DMS53 treated with DMSO at 0.1 percent for 48 hours (cell line): ENCODE results near the gene XPR1.

Experiments
- DNase-seq: peaks from one replicate; lab custom pipeline; 2025; ENCODE audit not compliant: unreplicated experiment; lab: John Stamatoyannopoulos, UW

The XPR1 gene

DNA sequence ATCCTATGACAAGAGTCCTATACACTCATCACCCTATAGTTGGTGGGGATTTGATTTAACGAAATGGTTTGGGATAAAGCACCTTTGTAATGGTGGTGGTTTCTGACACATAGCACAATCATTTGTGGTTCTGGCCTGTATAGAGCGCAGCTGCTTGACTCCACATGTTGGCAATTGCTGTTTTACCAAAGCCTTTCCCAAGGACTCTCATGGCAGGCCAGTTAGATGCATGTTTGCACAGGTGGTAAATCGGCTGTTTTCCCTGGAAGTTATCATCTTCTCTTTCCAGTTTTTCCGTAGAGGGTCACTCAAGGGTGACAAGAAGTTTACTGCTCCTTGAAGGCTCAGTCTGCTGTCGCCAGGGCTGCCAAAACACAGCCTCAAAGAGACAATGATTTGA lies 17.1 kb upstream of the XPR1 start:
- no peak for DNase-seq

- DNase-seq, result no peak
Observed at GRCh38 chr1:180615493-180616290, 16.1 kb upstream of the XPR1 start.

DNA sequence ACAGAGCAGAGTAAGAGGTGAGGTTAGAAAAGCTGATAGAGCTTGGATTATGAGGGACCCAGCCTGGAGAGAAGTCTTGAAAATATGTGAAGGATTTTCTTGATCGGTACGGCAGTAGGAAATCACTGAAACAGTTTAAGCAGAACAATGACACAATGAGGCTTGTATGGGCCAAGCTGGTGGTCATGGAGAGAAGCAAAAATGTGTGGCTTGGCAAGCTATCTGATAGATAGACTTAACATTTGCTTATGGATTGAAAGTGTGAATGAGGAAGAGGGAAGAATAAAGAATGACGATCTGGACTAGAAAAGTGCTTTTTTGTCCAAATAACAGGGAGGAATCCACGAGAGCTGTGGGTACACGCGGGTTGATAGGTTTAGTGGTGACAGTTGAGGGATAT lies 15.4 kb upstream of the XPR1 start:
- DNase-seq, result no peak

GRCh38 chr1:180617774-180618395 lies 13.9 kb upstream of the XPR1 start:
- DNase-seq, result no peak

DNA sequence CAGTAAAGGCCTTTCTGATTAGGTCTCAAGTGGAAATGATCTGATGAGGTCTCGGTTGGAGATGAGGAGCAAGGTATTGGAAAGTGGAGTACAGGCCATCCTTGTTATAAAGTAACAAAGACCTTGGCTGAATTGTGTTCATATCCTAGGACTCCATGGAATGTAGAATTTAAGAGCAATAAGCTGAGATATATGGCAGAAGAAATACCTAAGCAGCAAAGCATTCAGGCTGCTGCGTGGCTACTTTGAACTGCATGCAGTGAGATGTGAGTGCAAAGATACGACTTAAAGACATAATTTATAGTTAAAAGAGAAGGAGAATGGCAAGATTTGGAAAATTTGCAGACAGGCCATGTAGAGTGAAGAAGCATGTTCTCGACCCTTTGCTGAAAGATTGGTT lies 11.2 kb upstream of the XPR1 start:
- no peak for DNase-seq

DNA sequence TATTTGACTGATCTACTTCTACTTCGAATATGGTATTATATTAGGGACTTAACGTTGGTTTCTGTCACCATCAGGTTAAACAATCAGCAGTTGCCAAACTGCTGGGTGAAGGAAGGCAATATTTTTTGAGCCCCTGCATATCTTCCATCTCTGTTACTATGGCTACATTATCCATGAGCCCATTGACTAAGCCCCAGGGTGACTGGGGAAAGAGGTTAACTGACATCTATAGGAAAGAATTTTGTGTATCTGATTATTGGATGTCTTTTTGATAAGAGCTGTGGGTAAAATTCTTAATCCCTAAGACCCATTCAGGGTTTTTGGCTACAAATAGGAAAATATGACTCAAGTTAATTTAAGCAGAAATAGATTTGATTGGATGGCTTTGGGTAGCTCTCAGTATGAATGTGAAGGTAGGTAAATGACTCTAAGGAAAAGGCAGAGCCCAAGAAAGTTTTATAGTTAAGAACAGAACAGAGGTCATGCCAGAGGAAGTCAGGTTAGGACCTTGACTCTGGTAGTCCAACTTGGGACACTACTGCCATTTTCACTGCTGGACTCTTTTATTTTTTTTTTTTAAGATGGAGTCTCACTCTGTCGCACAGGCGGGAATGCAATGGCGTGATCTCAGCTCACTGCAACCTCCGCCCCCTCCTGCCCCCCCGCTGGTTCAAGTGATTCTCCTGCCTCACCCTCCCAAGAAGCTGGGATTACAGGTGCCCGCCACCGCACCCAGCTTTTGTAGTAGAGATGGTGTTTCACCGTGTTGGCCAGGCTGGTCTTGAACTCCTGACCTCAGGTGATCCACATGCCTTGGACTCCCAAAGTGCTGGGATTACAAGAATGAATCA lies 8.9 kb upstream of the XPR1 start:
- no peak for DNase-seq

DNA sequence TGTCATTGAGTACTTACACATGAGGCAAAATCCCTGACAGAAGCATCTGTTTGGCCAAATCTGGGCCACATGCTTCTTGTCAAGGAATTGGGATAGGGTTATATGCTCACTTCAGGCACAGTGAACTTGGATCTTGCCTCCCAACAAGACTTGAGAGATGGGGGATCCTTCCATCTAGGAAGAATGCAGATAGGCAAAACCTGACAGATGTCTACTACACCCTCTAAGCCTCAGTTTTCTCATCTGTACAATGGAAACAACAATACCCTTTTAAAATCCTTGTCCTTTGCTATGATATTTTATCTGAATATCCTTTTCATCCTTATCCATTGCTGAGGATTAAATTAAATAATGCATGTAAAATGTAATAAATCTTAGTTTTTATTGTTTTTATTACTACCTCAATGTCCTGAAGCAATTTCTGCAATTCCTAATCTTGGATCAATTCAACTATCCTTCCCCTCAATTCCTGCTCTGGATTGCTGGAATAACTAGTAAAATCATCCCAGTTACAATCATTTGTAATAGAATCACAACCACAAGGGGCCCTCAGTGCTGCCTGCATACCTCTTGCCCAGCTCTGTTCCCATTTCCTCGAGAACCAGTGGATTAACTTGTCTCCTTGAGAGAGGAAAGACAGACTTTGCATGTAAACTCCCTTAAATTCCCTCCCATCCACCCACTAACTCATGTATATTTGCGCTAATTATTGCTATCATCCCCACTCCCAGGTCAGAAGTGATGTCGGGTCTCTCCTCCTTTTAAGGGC lies 8.1 kb upstream of the XPR1 start:
- DNase-seq, result no peak

- no peak for DNase-seq
Observed at GRCh38 chr1:180626711-180627110, 5.1 kb upstream of the XPR1 start.

DNA sequence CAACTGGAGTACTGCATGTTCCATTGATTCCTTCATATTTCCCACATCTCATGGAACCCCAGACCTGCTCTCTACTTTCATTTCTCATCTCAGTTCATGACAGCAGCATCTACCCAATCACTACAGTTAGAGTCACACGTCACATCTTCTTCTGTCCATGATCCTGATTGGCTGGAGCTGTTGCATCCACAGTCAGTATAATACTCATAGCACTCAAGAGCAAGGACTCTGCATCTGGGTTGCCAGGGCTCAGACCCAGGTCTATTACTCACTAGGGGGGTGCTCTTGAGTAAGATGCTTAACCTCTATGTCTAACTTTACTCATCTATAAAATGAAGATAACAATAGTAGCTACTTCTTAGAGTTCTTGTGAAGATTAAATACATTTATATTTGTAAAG lies 4.4 kb upstream of the XPR1 start:
- DNase-seq, result no peak

DNA sequence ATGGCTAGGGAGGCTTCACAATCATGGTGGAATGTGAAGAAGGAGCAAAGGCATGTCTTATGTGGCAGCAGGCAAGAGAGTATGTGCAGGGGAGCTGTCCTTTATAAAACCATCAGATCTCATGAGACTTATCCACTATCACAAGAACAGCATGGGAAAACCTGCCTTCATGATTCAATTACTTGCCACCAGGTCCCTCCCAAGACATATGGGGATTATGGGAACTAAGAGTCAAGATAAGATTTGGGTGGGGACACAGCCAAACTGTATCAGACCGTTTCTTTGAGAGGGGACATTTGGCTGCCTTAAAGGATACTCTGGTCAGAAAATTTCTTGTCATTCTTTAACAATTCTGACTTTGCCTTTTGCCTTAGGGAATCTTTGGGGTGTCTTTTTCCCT lies 3.2 kb upstream of the XPR1 start:
- no peak for DNase-seq

GRCh38 chr1:180630408-180631193 lies 1.2 kb upstream of the XPR1 start:
- no peak for DNase-seq

DNA sequence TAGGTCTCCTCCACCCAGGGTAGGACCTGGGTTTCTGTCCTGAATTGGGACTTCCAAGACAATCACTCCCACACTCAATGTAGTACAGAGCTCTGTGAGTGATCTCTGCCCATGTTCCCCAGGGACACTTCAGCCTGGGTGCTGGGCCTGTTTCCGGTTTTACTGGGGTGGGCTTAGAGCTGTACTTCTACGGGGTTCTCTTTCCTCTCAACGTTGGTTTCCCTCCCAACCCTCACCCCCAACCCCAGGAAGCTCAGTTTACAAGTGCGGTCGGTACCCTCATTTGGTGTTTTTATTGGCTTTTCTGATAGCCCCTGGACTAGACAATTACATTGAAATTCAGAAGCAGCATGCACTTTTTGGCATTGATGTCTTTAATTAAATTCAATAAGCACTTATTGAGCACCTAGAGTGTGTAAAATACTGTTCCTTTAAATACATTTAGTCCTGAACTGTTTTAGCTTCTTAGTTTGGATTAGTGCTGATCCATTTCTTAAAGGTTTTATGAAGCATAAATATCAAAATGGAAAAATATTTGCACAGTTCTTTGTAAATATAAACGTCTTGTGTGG lies 542 bp upstream of the XPR1 start:
- DNase-seq, result no peak

DNA sequence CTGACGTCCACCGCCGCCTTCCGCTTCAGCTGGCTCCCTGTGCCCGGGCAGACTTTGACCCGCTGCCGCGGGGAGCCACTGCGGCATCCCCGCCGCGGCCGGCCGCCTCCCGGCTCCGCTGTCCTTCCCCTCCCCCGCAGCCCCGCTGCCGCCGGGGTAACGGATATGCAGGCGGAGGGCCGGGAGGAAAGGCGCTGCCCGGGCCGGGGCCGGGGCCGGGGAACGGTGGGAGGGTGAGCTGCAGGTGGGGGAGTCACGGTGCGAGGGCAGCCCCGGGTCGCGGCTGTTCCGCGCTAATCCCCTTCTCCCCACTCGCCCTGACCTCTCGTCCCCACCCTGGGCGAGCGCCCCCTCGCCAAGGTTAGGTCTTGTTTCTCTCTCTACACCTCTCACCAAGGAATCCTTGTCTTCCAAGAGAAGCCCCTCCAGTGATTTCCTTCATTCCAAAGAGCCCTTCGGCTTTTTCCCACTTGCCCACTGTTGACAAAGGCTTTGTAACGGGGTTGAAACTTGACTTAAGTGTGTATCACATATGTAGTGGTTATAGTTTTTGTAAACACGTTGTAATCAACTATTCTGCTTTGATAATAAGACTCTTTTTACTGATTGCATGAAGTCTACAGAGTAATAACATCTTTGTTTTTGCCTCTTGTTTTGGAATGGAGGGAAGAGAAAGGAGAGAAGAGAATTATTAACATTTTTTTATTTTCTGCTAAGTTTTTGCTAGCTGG lies 669 bp downstream of the XPR1 start:
- peak; percentile 33 for DNase-seq

- DNase-seq, result no peak
Observed at GRCh38 chr1:180633057-180634056, 1.5 kb downstream of the XPR1 start.

GRCh38 chr1:180636138-180636537 lies 4.3 kb downstream of the XPR1 start:
- DNase-seq, result no peak

- DNase-seq, result no peak
Observed at GRCh38 chr1:180639871-180640270, 8.0 kb downstream of the XPR1 start.

GRCh38 chr1:180640531-180640949 lies 8.7 kb downstream of the XPR1 start:
- no peak for DNase-seq

DNA sequence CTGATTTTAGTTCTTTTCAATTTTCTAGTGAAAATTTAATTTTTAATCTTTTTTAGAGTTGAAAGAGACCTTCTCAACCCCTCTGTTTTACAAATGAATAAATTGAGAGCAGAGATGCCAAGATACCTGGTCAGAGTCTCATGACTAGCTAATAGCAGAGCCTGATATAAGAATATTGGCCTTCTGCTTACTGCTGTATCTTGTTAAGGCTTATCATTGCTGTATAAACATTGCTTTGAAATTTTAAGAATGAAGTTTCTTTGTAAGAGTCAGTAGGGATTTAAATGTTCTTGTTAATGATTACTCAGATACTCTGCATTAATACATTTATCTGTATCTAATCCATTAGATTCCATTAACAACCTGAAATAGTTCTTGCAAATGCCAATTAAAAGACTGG lies 9.8 kb downstream of the XPR1 start:
- no peak for DNase-seq
